K562 (cell line): Measurements from ENCODE around the gene ARMC9. TPM values are rescaled to one million over a fixed set of nuclear protein-coding genes. Genes with fewer than 3 reads are reported as not detected.

ENCODE experiments used
- ATAC-seq: fragments of 200-7000 bp; cut with Tn5 transposase; 3 replicates; pipeline ENCODE4 v1.9.1; 2020; ENCODE audit warnings: moderate library complexity
- BruUV-seq: library from RNA; stranded (reverse); fragments of 400-500 nt; replicated peaks from 2 replicates; lab custom pipeline; 2021; lab: Mats Ljungman, UMichigan
- CTCF ChIA-PET: fragments of 300-600 bp; formaldehyde crosslinking; extraction: SDS; loops from one replicate; lab custom pipeline; 2021; ENCODE audit warnings: low intra/inter-chr PET ratio; lab: Yijun Ruan, JAX
- POLR2A ChIA-PET: fragments of 300-600, 350-650 bp; sonication (Branson Sonifier 250); formaldehyde crosslinking; extraction: SDS; loops from one replicate; lab custom pipeline; 2021; ENCODE audit warnings: antibody characterized with exemption, inconsistent platforms; lab: Yijun Ruan, JAX
- DNase-seq, 4 experiments: peaks; one replicate each; pipeline versions ENCODE4 v3.0.0 to v3.0.0-alpha.2; 2011 to 2018; ENCODE audit warnings: low spot score in 3 of 4, mixed read lengths in 3 of 4; ENCODE audit errors: extremely low read depth in 1 of 4
- FAIRE-seq: peaks from 2 replicates; lab custom pipeline; 2011; peaks lifted over from hg19 to GRCh38; lab: Jason Lieb, UNC
- H2AFZ ChIP-seq: 2 replicates; pipeline ENCODE4 v1.6.0; 2011; ENCODE audit warnings: low read depth, low read length, control low read depth, inconsistent platforms
- H3K27ac ChIP-seq: fragments of 200-600 bp; 3 replicates; pipeline ENCODE4 v1.8.0; 2011; ENCODE audit warnings: low read depth, mild to moderate bottlenecking, control low read depth, inconsistent platforms, low read length, moderate library complexity, mixed read lengths; ENCODE audit errors: extremely low read depth
- H3K27me3 ChIP-seq, 2 experiments: fragments of 300-600 bp in 1 of 2; 2 replicates in 1 of 2; 3 replicates in 1 of 2; pipeline versions ENCODE4 v1.6.0 to v1.8.0; 2011; ENCODE audit warnings: inconsistent platforms in 2 of 2, low read length in 2 of 2, mild to moderate bottlenecking in 1 of 2, mixed read lengths in 1 of 2, moderate library complexity in 1 of 2; ENCODE audit not compliant: control insufficient read depth in 2 of 2, insufficient read depth in 2 of 2
- H3K36me3 ChIP-seq: fragments of 300-600 bp; 3 replicates; pipeline ENCODE4 v1.8.0; 2011; ENCODE audit warnings: mild to moderate bottlenecking, low read length, inconsistent platforms; ENCODE audit not compliant: control insufficient read depth, insufficient read depth
- H3K4me1 ChIP-seq, 2 experiments: fragments of 200-600 bp in 1 of 2; replicated peaks in 1 of 2; 2 replicates in 1 of 2; 3 replicates in 1 of 2; pipeline versions ENCODE4 v1.5.1 to v1.8.0; 2011; ENCODE audit warnings: inconsistent platforms in 2 of 2, low read length in 2 of 2, mild to moderate bottlenecking in 1 of 2, mixed read lengths in 1 of 2, moderate library complexity in 1 of 2; ENCODE audit not compliant: control insufficient read depth in 2 of 2, insufficient read depth in 2 of 2
- H3K4me2 ChIP-seq: 2 replicates; pipeline ENCODE4 v1.6.1; 2011; ENCODE audit warnings: low read length, control low read depth, inconsistent platforms, mixed read lengths; ENCODE audit not compliant: insufficient read depth
- H3K4me3 ChIP-seq: fragments of 200-600 bp; sonication (generic), shearing (Covaris generic); 2 replicates; pipeline ENCODE4 v1.5.1; 2016; ENCODE audit warnings: control low read depth, inconsistent platforms
- H3K79me2 ChIP-seq: fragments of 200-600 bp; 3 replicates; pipeline ENCODE4 v1.8.0; 2011; ENCODE audit warnings: low read length, inconsistent platforms; ENCODE audit not compliant: control insufficient read depth, insufficient read depth
- H3K9ac ChIP-seq, 2 experiments: 2 replicates each; pipeline versions ENCODE4 v1.6.0 to v1.6.1; 2011; ENCODE audit warnings: low read depth in 2 of 2, low read length in 2 of 2, control low read depth in 1 of 2, inconsistent platforms in 1 of 2, mild to moderate bottlenecking in 1 of 2, mixed read lengths in 1 of 2; ENCODE audit not compliant: insufficient read depth in 1 of 2
- H3K9me1 ChIP-seq: one replicate; pipeline ENCODE4 v1.6.0; 2011; ENCODE audit warnings: inconsistent platforms, mild to moderate bottlenecking, low read length, moderate library complexity; ENCODE audit not compliant: control insufficient read depth, insufficient read depth
- H3K9me3 ChIP-seq: replicated peaks from 2 replicates; pipeline ENCODE4 v1.5.1; 2011; ENCODE audit warnings: low read depth, low read length, inconsistent platforms; ENCODE audit not compliant: control insufficient read depth, insufficient read depth
- H4K20me1 ChIP-seq: replicated peaks from 2 replicates; pipeline ENCODE4 v1.6.1; 2011; ENCODE audit warnings: low read length, inconsistent platforms, mixed read lengths; ENCODE audit not compliant: control insufficient read depth, insufficient read depth
- CTBP1 ChIP-seq: fragments of 450-650 bp; IDR thresholded peaks from 2 replicates; pipeline ENCODE4 v1.6.1; 2016; ENCODE audit warnings: borderline replicate concordance
- GTF3C2 ChIP-seq: IDR thresholded peaks from 3 replicates; pipeline ENCODE4 v1.6.1; 2011; ENCODE audit warnings: borderline replicate concordance, mild to moderate bottlenecking, moderate library complexity; ENCODE audit not compliant: insufficient read length; ENCODE audit errors: extremely low read depth
- JUNB ChIP-seq: fragments of 450-650 bp; formaldehyde crosslinking; conservative IDR thresholded peaks from 2 replicates; pipeline ENCODE4 v1.4.0; 2020; ENCODE audit warnings: mild to moderate bottlenecking
- NCOR1 ChIP-seq: fragments of 450-650 bp; IDR thresholded peaks from 2 replicates; pipeline ENCODE4 v1.6.1; 2016; ENCODE audit warnings: mild to moderate bottlenecking, moderate library complexity
- NFIX ChIP-seq: fragments of 250-450 bp; sonication (Bioruptor Pico); IDR thresholded peaks from 2 replicates; pipeline ENCODE4 v1.4.0; 2020; ENCODE audit warnings: low read depth, mild to moderate bottlenecking, moderate library complexity
- PKNOX1 ChIP-seq: fragments of 450-650 bp; IDR thresholded peaks from 2 replicates; pipeline ENCODE4 v1.6.1; 2016
- PTBP1 ChIP-seq: fragments of 200-400 bp; formaldehyde crosslinking; IDR thresholded peaks from 2 replicates; pipeline ENCODE4 v1.6.1; 2017; ENCODE audit warnings: low read depth, low read length
- RBM22 ChIP-seq: fragments of 200-400 bp; formaldehyde crosslinking; IDR thresholded peaks from 2 replicates; pipeline ENCODE4 v1.6.1; 2018; ENCODE audit warnings: low read length, low read depth; ENCODE audit not compliant: poor library complexity, severe bottlenecking
- RBM25 ChIP-seq: fragments of 200-400 bp; formaldehyde crosslinking; IDR thresholded peaks from 2 replicates; pipeline ENCODE4 v1.6.1; 2018; ENCODE audit warnings: low read length, low read depth, moderate library complexity; ENCODE audit not compliant: severe bottlenecking
- TAF9B ChIP-seq: fragments of 450-650 bp; IDR thresholded peaks from 2 replicates; pipeline ENCODE4 v1.6.1; 2018; ENCODE audit warnings: mild to moderate bottlenecking; ENCODE audit not compliant: partially characterized antibody
- ZBTB5 ChIP-seq: fragments of 450-650 bp; IDR thresholded peaks from 2 replicates; pipeline ENCODE4 v1.6.1; 2017; ENCODE audit warnings: antibody characterized with exemption
- ZNF311 ChIP-seq: fragments of 250-450 bp; sonication (Bioruptor Pico); IDR thresholded peaks from 2 replicates; pipeline ENCODE4 v1.4.0; 2020; ENCODE audit warnings: mild to moderate bottlenecking, moderate library complexity
- WGBS: fragments of 100-300 bp; shearing (Covaris generic); methylation state at CpG from one replicate; pipeline ENCODE4 v1.1.6; 2016; ENCODE audit warnings: low coverage, mixed read lengths; ENCODE audit not compliant: insufficient coverage; ENCODE audit errors: missing lambda C conversion rate; 5-methylcytosine and 5-hydroxymethylcytosine counted together
- in situ Hi-C: fragments of 300-500 bp; cut with MboI; formaldehyde crosslinking; loops from 4 replicates; pipeline ENCODE4 v1.15.0; 2018; ENCODE audit warnings: inconsistent platforms, mixed read lengths
- intact Hi-C: fragments of 100-400 bp; cut with micrococcal nuclease; formaldehyde crosslinking; loops from 2 replicates; pipeline ENCODE4 v1.14.2; 2022
- polyA plus RNA-seq, 8 experiments: library from polyadenylated mRNA; depleted of rRNA in 4 of 8; stranded (reverse) in 5 of 8; unstranded in 3 of 8; fragments of >200 nt; fragmentation: Nextera tagmentation in 2 of 8; fragmentation: Illumina TruSeq in 1 of 8; extraction: Ambion mirVana in 2 of 8; extraction: Trizol in 1 of 8; gene quantifications; 2 replicates each; pipeline versions ENCODE4 v1.2.1 to v1.2.3, GENCODE V29; 2011 to 2014; ENCODE audit warnings: inconsistent platforms in 1 of 8, missing spikeins in 1 of 8
- total RNA-seq, 7 experiments: library from RNA; depleted of rRNA in 6 of 7; stranded (reverse); fragments of >200 nt in 6 of 7; fragmentation: Illumina TruSeq in 2 of 7; extraction: Trizol in 2 of 7; gene quantifications; 2 replicates each; pipeline versions ENCODE4 v1.2.1 to v1.2.3, GENCODE V29; 2011 to 2021; ENCODE audit warnings: low replicate concordance in 1 of 7

Gene ARMC9
- total and polyA plus RNA-seq, 9 of the 15 experiments (the other 6 are each of a cell fraction or from before 2014, with no cell fraction given), result 0.36 to 2.3 (median 1.1) TPM

GRCh38 chr2:231185050-231185725, 13.2 kb upstream of the ARMC9 start:
- Histone ChIP-seq H3K79me2 (no peaks in the 10 kb centered on the region), H3K9ac (no peak overlapping the region), H3K27me3 (peaks cover 6 to 24% of the 10 kb centered on the region in 2 experiments; a peak in 4 of 5 replicates), H3K4me1 (peaks cover 6 to 11% of the 10 kb centered on the region in 2 experiments; a peak in 4 of 5 replicates), H2AFZ (no peak overlapping the region), H3K4me2 (no peak overlapping the region), H3K36me3 (no peaks in the 10 kb centered on the region), H4K20me1 (no peaks in the 10 kb centered on the region), H3K9me3 (no peaks in the 10 kb centered on the region), H3K9me1 (no peaks in the 10 kb centered on the region), H3K27ac (no peak overlapping the region), H3K4me3 (no peak overlapping the region)
- intact Hi-C loops (no loop called here), in situ Hi-C loops (no loop called here)
- ATAC-seq (no peak), DNase-seq (no peak), FAIRE-seq (no peak)
- POLR2A ChIA-PET, result interaction anchor here (1.2 kb wide), 1 partner anchor 14 kb away, joined by 3 read pairs; no protein-coding TSS in a partner anchor
- 39% methylated on average over 9 of the region's 11 CpGs for WGBS
- no TSS peak for BruUV-seq
- CTCF ChIA-PET, result no interaction called here
- TF ChIP-seq PTBP1, result no peak
- TF ChIP-seq ZNF311, result no peak
- no peak for TF ChIP-seq NFIX (CRISPR knock-in tag)
- TF ChIP-seq NCOR1, result no peak
- no peak for TF ChIP-seq RBM22
- TF ChIP-seq ZBTB5, result no peak
- TF ChIP-seq TAF9B, result no peak
- TF ChIP-seq CTBP1, result no peak
- TF ChIP-seq RBM25, result no peak
- no peak for TF ChIP-seq GTF3C2
- TF ChIP-seq JUNB, result no peak
- no peak for TF ChIP-seq PKNOX1
